Testis (tissue), 2 donors: ENCODE data around the gene KLRK1.
"Not testable (repeated sequence)": the region's sequence is repeated elsewhere in the genome, so short reads cannot be mapped to it uniquely, and the experiment has no call there.

ENCODE experiments used
- CTCF ChIP-seq, 3 experiments: fragments of 450-650 bp in 2 of 3; fragments of 200-600 bp in 1 of 3; sonication (generic) in 1 of 3; IDR thresholded peaks; one replicate each; pipeline ENCODE4 v1.5.1; 2016 to 2019; ENCODE audit warnings: antibody characterized with exemption in 3 of 3, mild to moderate bottlenecking in 2 of 3, moderate library complexity in 1 of 3
- POLR2A ChIP-seq: fragments of 450-650 bp; IDR thresholded peaks from one replicate; pipeline ENCODE4 v1.6.1; 2017; ENCODE audit warnings: antibody characterized with exemption, mild to moderate bottlenecking, moderate library complexity

DNA sequence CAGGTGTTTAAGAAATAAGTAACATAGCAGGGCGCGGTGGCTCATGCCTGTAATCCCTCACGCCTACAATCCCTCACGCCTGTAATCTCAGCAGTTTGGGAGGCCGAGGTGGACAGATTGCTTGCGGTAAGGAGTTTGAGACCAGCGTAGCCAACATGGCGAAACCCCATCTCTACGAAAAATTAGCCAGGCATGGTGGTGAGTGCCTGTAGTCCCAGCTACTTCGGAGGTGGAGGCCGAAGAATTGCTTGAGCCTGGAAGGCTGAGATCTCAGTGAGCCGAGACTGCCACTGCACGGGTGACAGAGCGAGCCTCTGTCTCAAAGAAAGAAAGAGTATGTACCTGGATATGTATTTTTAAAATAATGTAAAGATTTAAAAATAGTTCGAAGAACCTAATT is 6.3 kb upstream of the KLRK1 start:
- not testable (repeated sequence) for TF ChIP-seq CTCF (IDR thresholded peaks at IDR 0.05); POLR2A
